WTC11 (cell line): ENCODE results near the gene TRNT1. TPM values are rescaled to one million over a fixed set of nuclear protein-coding genes. Genes with fewer than 3 reads are reported as not detected.

ENCODE experiments used
- FOXK1 ChIP-seq: sonication (generic); formaldehyde crosslinking; IDR thresholded peaks from 2 replicates; pipeline ENCODE4 v1.8.0; 2022; ENCODE audit warnings: mild to moderate bottlenecking, moderate library complexity, missing genetic modification reagents
- GRHL2 ChIP-seq: fragments of 250-450 bp; sonication (Bioruptor Pico); IDR thresholded peaks from 2 replicates; pipeline ENCODE4 v1.8.0; 2022; ENCODE audit warnings: mild to moderate bottlenecking, moderate library complexity; ENCODE audit not compliant: insufficient replicate concordance, severe bottlenecking
- JUN ChIP-seq: sonication (generic); formaldehyde crosslinking; IDR thresholded peaks from 2 replicates; pipeline ENCODE4 v1.8.0; 2023; ENCODE audit warnings: mild to moderate bottlenecking, missing genetic modification reagents
- NFE2L1 ChIP-seq: sonication (generic); formaldehyde crosslinking; IDR thresholded peaks from 2 replicates; pipeline ENCODE4 v1.8.1; 2023; ENCODE audit warnings: missing genetic modification reagents
- NR3C1 ChIP-seq: sonication (generic); formaldehyde crosslinking; conservative IDR thresholded peaks from 2 replicates; pipeline ENCODE4 v1.8.1; 2023; ENCODE audit warnings: low read depth, mild to moderate bottlenecking, missing genetic modification reagents
- OVOL2 ChIP-seq: fragments of 250-450 bp; sonication (Bioruptor Pico); IDR thresholded peaks from 2 replicates; pipeline ENCODE4 v1.9.0; 2021; ENCODE audit warnings: mild to moderate bottlenecking, borderline replicate concordance
- RORB ChIP-seq: fragments of 250-450 bp; sonication (Bioruptor Pico); IDR thresholded peaks from 2 replicates; pipeline ENCODE4 v1.9.0; 2021; ENCODE audit warnings: mild to moderate bottlenecking
- SP1 ChIP-seq: sonication (generic); formaldehyde crosslinking; conservative IDR thresholded peaks from 2 replicates; pipeline ENCODE4 v1.8.1; 2022; ENCODE audit warnings: missing genetic modification reagents
- TCF7 ChIP-seq: sonication (generic); formaldehyde crosslinking; IDR thresholded peaks from 2 replicates; pipeline ENCODE4 v1.8.0; 2022; ENCODE audit warnings: mild to moderate bottlenecking, low read depth, missing genetic modification reagents, moderate library complexity
- TEAD4 ChIP-seq: sonication (generic); formaldehyde crosslinking; IDR thresholded peaks from 2 replicates; pipeline ENCODE4 v1.8.0; 2022; ENCODE audit warnings: mild to moderate bottlenecking, missing genetic modification reagents
- ZNF317 ChIP-seq: sonication (generic); formaldehyde crosslinking; IDR thresholded peaks from 2 replicates; pipeline ENCODE4 v1.8.1; 2023; ENCODE audit warnings: low read depth, mild to moderate bottlenecking, moderate library complexity, missing genetic modification reagents, borderline replicate concordance
- ZNF423 ChIP-seq: fragments of 250-450 bp; sonication (Bioruptor Pico); IDR thresholded peaks from 2 replicates; pipeline ENCODE4 v2.1.2; 2022; ENCODE audit warnings: mild to moderate bottlenecking, moderate library complexity
- total RNA-seq: library from RNA; stranded (reverse); gene quantifications from 3 replicates; pipeline ENCODE4 v1.2.3, GENCODE V29; 2021
- TF ChIP-seq, protein P1 (sequence below): fragments of 250-450 bp; sonication (Bioruptor Pico); conservative IDR thresholded peaks from 2 replicates; pipeline ENCODE4 v1.9.0; 2021; ENCODE audit warnings: mild to moderate bottlenecking
- TF ChIP-seq, protein P2 (sequence below): sonication (generic); formaldehyde crosslinking; IDR thresholded peaks from 2 replicates; pipeline ENCODE4 v1.8.1; 2023; ENCODE audit warnings: mild to moderate bottlenecking, missing genetic modification reagents
- TF ChIP-seq, protein P3 (sequence below): sonication (generic); formaldehyde crosslinking; IDR thresholded peaks from 2 replicates; pipeline ENCODE4 v1.8.0; 2023; ENCODE audit warnings: mild to moderate bottlenecking, missing genetic modification reagents
- TF ChIP-seq, protein P4 (sequence below): sonication (generic); formaldehyde crosslinking; IDR thresholded peaks from 2 replicates; pipeline ENCODE4 v1.8.1; 2023; ENCODE audit warnings: mild to moderate bottlenecking, missing genetic modification reagents, moderate library complexity
- TF ChIP-seq, protein P5 (sequence below): fragments of 200-600 bp; IDR thresholded peaks from 2 replicates; pipeline ENCODE4 v1.8.0; 2022; ENCODE audit warnings: antibody characterized with exemption
- TF ChIP-seq, protein P6 (sequence below): sonication (generic); formaldehyde crosslinking; IDR thresholded peaks from 2 replicates; pipeline ENCODE4 v1.8.0; 2023; ENCODE audit warnings: missing genetic modification reagents
- TF ChIP-seq, protein P7 (sequence below): sonication (generic); formaldehyde crosslinking; IDR thresholded peaks from 2 replicates; pipeline ENCODE4 v1.8.0; 2023; ENCODE audit warnings: missing genetic modification reagents, mild to moderate bottlenecking, borderline replicate concordance
- TF ChIP-seq, protein P8 (sequence below): sonication (generic); formaldehyde crosslinking; IDR thresholded peaks from 2 replicates; pipeline ENCODE4 v1.8.0; 2022; ENCODE audit warnings: mild to moderate bottlenecking, missing genetic modification reagents

TRNT1 gene
- total RNA-seq, 1 experiment from 2014 or later, result 18.8 TPM

DNA sequence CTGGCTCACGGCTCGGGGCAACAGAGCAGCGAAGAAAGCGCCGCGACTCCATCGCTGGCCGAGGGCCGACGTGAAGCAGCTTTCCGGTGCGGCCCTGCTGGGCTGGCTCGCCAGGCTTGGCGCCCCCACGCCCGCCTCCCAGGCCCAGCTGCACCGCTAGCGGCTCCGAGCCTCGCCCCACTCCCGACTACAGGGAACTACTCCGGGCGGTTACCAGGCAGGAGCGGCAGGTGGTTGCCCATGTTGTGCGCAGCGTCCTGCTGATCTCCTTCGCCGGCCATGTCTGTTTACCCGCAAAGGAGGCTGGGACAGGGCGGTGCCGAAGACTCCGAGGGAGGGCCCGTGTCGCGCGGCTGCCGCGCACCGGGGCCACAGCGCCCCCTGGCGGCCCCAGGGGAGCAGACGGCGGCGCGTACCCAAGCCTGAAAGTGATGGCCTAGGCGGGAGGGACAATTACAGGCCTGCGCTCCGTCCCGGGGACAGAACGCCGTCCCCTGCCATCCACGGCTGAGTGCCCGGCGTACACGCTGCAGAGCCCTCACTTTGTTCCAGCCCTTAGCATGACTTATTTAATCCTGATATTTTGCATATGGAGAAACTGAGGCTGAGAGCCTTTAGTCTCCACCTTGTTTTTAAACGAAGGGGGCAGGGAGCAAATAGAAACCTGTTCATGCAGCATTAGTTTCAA lies 52.8 kb downstream of the TRNT1 start, which contains the start of gene CRBN (continued):
- TF ChIP-seq, protein P1, sequence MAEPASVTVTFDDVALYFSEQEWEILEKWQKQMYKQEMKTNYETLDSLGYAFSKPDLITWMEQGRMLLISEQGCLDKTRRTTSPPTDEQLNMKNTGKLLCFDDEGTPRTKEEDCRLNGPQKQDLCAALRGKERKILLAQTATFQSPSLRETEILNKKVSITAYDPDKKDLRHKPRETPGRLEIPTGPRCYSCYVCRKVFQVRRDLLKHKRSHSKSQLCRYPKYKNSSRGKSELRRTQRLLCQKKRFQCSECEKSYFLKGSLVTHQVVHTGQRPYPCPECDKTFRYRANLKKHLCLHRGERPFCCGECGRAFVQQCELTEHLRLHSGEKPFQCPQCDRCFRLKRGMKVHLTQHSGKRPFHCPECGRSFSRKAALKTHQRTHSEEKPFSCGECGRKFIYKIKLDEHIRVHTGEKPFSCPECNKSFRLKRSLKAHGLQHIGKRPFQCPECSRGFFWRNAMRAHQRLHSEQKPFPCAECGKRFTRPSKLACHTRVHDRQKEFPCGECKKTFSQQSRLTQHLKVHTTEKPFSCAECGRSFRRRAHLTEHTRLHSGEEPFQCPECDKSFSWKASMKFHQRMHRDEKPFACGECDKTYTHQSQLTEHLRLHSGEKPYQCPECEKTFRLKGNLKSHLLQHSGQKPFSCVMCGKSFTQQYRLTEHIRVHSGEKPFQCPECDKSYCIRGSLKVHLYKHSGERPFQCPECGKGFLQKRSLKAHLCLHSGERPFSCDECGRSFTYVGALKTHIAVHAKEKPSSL, result no peak
- TF ChIP-seq ZNF423 (no peak), TEAD4 (CRISPR knock-in tag) (0 out of 2 replicates have a peak, but pooled peaks have one; percentile 17), JUN (CRISPR knock-in tag) (peak; percentile 73; the same call in 1 of the 2 replicates), SP1 (peak; percentile 92), ZNF317 (CRISPR knock-in tag) (0 out of 2 replicates have a peak, but pooled peaks have one; percentile 41), NR3C1 (no peak), TCF7 (CRISPR knock-in tag) (no peak), FOXK1 (CRISPR knock-in tag) (peak; percentile 100), RORB (CRISPR knock-in tag) (no peak), GRHL2 (no peak), NFE2L1 (CRISPR knock-in tag) (no peak), OVOL2 (CRISPR knock-in tag) (no peak)
- TF ChIP-seq, protein P2, sequence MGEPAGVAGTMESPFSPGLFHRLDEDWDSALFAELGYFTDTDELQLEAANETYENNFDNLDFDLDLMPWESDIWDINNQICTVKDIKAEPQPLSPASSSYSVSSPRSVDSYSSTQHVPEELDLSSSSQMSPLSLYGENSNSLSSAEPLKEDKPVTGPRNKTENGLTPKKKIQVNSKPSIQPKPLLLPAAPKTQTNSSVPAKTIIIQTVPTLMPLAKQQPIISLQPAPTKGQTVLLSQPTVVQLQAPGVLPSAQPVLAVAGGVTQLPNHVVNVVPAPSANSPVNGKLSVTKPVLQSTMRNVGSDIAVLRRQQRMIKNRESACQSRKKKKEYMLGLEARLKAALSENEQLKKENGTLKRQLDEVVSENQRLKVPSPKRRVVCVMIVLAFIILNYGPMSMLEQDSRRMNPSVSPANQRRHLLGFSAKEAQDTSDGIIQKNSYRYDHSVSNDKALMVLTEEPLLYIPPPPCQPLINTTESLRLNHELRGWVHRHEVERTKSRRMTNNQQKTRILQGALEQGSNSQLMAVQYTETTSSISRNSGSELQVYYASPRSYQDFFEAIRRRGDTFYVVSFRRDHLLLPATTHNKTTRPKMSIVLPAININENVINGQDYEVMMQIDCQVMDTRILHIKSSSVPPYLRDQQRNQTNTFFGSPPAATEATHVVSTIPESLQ, result no peak
- TF ChIP-seq, protein P3, sequence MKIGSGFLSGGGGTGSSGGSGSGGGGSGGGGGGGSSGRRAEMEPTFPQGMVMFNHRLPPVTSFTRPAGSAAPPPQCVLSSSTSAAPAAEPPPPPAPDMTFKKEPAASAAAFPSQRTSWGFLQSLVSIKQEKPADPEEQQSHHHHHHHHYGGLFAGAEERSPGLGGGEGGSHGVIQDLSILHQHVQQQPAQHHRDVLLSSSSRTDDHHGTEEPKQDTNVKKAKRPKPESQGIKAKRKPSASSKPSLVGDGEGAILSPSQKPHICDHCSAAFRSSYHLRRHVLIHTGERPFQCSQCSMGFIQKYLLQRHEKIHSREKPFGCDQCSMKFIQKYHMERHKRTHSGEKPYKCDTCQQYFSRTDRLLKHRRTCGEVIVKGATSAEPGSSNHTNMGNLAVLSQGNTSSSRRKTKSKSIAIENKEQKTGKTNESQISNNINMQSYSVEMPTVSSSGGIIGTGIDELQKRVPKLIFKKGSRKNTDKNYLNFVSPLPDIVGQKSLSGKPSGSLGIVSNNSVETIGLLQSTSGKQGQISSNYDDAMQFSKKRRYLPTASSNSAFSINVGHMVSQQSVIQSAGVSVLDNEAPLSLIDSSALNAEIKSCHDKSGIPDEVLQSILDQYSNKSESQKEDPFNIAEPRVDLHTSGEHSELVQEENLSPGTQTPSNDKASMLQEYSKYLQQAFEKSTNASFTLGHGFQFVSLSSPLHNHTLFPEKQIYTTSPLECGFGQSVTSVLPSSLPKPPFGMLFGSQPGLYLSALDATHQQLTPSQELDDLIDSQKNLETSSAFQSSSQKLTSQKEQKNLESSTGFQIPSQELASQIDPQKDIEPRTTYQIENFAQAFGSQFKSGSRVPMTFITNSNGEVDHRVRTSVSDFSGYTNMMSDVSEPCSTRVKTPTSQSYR (CRISPR knock-in tag), result peak; percentile 64; the same call in 1 of the 2 replicates
- TF ChIP-seq, protein P4, sequence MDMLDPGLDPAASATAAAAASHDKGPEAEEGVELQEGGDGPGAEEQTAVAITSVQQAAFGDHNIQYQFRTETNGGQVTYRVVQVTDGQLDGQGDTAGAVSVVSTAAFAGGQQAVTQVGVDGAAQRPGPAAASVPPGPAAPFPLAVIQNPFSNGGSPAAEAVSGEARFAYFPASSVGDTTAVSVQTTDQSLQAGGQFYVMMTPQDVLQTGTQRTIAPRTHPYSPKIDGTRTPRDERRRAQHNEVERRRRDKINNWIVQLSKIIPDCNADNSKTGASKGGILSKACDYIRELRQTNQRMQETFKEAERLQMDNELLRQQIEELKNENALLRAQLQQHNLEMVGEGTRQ (CRISPR knock-in tag), result no peak
- TF ChIP-seq, protein P5, sequence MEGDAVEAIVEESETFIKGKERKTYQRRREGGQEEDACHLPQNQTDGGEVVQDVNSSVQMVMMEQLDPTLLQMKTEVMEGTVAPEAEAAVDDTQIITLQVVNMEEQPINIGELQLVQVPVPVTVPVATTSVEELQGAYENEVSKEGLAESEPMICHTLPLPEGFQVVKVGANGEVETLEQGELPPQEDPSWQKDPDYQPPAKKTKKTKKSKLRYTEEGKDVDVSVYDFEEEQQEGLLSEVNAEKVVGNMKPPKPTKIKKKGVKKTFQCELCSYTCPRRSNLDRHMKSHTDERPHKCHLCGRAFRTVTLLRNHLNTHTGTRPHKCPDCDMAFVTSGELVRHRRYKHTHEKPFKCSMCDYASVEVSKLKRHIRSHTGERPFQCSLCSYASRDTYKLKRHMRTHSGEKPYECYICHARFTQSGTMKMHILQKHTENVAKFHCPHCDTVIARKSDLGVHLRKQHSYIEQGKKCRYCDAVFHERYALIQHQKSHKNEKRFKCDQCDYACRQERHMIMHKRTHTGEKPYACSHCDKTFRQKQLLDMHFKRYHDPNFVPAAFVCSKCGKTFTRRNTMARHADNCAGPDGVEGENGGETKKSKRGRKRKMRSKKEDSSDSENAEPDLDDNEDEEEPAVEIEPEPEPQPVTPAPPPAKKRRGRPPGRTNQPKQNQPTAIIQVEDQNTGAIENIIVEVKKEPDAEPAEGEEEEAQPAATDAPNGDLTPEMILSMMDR, result peak; percentile 94
- TF ChIP-seq, protein P6, sequence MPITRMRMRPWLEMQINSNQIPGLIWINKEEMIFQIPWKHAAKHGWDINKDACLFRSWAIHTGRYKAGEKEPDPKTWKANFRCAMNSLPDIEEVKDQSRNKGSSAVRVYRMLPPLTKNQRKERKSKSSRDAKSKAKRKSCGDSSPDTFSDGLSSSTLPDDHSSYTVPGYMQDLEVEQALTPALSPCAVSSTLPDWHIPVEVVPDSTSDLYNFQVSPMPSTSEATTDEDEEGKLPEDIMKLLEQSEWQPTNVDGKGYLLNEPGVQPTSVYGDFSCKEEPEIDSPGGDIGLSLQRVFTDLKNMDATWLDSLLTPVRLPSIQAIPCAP, result no peak
- TF ChIP-seq, protein P7, sequence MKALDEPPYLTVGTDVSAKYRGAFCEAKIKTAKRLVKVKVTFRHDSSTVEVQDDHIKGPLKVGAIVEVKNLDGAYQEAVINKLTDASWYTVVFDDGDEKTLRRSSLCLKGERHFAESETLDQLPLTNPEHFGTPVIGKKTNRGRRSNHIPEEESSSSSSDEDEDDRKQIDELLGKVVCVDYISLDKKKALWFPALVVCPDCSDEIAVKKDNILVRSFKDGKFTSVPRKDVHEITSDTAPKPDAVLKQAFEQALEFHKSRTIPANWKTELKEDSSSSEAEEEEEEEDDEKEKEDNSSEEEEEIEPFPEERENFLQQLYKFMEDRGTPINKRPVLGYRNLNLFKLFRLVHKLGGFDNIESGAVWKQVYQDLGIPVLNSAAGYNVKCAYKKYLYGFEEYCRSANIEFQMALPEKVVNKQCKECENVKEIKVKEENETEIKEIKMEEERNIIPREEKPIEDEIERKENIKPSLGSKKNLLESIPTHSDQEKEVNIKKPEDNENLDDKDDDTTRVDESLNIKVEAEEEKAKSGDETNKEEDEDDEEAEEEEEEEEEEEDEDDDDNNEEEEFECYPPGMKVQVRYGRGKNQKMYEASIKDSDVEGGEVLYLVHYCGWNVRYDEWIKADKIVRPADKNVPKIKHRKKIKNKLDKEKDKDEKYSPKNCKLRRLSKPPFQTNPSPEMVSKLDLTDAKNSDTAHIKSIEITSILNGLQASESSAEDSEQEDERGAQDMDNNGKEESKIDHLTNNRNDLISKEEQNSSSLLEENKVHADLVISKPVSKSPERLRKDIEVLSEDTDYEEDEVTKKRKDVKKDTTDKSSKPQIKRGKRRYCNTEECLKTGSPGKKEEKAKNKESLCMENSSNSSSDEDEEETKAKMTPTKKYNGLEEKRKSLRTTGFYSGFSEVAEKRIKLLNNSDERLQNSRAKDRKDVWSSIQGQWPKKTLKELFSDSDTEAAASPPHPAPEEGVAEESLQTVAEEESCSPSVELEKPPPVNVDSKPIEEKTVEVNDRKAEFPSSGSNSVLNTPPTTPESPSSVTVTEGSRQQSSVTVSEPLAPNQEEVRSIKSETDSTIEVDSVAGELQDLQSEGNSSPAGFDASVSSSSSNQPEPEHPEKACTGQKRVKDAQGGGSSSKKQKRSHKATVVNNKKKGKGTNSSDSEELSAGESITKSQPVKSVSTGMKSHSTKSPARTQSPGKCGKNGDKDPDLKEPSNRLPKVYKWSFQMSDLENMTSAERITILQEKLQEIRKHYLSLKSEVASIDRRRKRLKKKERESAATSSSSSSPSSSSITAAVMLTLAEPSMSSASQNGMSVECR (CRISPR knock-in tag), result peak; percentile 80; the same call in 1 of the 2 replicates
- TF ChIP-seq, protein P8, sequence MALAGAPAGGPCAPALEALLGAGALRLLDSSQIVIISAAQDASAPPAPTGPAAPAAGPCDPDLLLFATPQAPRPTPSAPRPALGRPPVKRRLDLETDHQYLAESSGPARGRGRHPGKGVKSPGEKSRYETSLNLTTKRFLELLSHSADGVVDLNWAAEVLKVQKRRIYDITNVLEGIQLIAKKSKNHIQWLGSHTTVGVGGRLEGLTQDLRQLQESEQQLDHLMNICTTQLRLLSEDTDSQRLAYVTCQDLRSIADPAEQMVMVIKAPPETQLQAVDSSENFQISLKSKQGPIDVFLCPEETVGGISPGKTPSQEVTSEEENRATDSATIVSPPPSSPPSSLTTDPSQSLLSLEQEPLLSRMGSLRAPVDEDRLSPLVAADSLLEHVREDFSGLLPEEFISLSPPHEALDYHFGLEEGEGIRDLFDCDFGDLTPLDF (CRISPR knock-in tag), result no peak
